HG03520 (cell line): ENCODE results near the gene RUNDC3A.
A peak's percentile ranks its signal among the peaks of the same experiment; 100 is the strongest.
"Not testable (repeated sequence)": the region's sequence is repeated elsewhere in the genome, so short reads cannot be mapped to it uniquely, and the experiment has no call there.

Experiments
- ATAC-seq: cut with Tn5 transposase; IDR thresholded peaks from one replicate; pipeline ENCODE4 v1.9.1; 2021; ENCODE audit warnings: mild to moderate bottlenecking, moderate library complexity; ENCODE audit not compliant: unreplicated experiment

Gene RUNDC3A

DNA sequence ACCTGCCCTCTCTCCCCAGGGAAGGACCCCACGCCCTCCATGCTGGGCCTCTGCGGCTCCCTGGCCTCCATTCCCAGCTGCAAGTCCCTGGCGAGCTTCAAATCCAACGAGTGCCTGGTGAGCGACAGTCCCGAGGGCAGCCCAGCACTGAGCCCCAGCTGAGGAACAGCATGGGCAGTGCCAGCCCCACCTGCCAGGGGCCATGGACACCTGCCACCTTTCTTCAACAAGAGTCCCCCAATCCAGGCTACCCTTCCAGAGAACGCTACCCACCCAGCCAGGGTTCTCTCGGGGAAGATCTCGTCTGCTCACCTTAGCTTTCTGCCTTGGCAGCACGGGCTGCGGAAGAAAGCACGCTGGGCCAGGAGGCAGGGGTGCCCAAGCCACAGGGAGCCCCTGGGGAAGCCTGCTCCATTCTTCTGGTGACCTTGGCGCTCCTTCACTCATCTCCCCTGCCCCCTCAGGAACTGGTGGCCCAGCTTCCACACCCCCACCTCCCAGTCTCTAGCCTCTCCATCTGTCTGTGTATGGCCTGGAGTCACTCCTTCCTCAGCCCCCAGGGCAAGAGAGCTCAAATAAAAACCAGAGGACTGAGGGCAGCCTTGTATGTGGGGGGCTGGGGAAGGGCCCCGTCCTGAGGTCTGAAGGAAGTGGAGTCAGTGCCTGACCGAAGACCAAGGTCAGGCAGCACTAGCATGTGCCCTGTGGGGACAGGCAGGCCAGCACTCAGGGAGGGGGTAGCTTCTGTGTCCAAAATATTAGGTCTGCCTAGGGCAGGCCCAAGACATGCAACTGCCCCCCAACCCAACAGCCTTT is 9.9 kb downstream of the RUNDC3A start:
- ATAC-seq: no peak

DNA sequence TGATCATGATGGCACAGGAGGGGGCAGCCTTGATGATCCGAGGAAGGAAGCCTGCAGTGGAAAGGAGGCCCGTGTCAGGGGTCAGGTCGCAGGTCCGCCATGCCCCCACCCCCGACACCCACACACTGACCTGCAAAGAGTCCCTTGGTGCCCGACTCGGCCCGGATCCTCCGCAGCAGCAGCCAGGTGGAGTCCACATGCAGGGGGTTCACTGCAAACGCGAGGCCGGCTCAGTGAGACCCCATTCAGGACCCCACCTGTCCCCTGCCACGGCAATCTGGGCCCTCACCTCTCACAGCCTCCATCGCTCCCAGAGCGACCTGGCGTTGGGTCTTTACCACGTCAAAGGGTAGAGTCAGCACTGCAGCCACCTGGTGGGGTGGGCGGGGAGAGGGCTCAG is 11.7 kb downstream of the RUNDC3A start:
- no peak for ATAC-seq

- ATAC-seq: no peak
Observed at GRCh38 chr17:44321246-44322120, 13.1 kb downstream of the RUNDC3A start.

DNA sequence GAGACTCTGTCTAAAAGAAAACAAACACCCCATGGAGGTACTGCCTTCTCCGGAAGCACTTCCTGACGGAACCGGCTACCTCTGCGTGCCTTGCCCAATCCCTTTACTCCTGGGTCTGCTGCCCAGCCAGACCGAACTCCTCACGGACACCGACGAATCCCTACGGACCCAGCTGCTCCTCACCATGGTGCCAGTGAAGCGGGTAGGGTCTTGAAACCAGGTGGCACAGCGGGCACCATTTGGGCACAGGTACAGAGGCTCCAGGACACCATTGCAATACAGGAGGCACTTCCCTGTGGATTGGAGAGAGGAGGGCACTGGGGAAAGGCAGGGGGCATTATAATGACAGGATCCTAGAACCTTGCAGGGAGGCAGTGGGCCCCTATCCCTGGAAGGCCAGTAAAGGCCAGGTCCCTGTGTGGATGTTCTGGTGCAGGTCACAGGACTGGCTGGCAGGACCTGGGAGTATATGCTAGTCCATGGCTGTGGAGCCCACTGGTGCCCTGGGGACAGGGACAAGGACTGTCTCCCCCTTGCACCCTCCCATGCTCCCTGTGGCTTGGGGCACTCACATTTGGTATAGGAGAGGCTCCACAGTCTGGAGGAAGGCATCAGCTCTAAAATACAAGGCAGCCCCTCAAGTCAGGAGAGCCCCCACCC is 14.0 kb downstream of the RUNDC3A start:
- ATAC-seq: no peak

- ATAC-seq: no peak
Observed at GRCh38 chr17:44323359-44324091, 15.1 kb downstream of the RUNDC3A start.

GRCh38 chr17:44324092-44324570 is 15.7 kb downstream of the RUNDC3A start:
- ATAC-seq: no peak

DNA sequence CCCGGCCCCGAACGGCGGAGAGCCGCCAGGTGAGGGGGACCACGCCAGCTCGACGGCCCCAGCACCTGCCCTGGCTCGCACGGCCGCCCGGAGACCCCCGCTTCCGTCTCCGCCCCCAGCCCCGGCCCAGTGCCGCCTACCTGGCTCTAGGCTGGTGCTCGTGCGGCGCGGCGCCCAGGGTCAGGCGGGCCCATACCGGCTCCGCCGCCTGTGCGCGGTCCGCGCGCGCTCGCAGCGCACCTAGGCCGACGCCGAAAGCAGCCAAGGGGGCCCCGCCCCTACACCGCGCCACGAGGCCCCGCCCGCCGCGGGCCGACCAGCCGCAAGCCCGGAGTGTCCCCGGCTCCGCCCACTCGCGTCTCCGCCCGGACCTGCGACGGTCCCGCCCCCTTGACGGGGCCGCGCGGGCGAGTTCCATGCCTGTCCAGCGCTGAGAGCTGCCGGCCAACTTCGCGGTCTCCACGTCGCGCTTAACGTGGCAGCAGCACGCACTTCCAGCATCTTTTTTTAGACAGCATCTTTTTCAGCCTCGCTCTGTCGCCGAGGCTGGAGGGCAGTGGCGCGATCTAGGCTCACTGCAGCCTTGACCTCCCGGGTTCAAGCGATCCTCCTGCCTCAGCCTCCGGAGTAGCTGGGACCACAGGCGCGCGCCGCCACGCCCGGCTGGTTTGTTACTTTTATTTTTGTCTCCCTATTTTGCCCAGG is 16.3 kb downstream of the RUNDC3A start, which contains the start of gene SLC25A39:
SLC25A39 (minus strand) TSS at position 253 of the 705 bp plus-strand sequence. CDS start 1,261 bp downstream, outside the sequence.
- peak; percentile 59 for ATAC-seq

DNA sequence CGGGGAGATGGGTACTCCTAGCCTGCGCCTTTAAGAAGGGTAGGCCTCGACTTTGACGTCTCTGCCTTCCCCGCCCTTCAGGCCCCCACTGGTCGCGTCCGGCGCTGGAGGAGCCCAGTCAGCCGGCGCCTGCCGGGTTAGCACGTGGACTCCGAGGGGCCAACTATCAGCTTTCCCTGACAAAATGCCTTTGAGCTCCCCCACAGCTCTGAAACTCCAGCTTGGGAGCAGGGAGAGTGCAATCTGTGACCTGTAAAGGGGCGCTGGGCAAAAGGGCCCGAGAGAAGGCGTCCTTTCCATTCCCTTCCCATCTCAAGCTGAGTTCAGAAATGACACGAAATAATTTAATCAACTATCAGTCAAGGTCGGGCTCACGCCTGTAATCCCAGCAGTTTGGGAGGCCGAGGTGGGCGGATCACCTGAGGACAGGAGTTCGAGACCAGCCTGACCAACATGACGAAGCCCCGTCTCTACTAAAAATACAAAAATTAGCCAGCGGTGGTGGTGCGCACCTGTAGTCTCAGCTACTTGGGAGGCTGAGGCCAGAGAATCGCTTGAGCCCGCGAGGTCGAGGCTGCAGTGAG is 18.6 kb downstream of the RUNDC3A start:
- peak; percentile 43 for ATAC-seq

DNA sequence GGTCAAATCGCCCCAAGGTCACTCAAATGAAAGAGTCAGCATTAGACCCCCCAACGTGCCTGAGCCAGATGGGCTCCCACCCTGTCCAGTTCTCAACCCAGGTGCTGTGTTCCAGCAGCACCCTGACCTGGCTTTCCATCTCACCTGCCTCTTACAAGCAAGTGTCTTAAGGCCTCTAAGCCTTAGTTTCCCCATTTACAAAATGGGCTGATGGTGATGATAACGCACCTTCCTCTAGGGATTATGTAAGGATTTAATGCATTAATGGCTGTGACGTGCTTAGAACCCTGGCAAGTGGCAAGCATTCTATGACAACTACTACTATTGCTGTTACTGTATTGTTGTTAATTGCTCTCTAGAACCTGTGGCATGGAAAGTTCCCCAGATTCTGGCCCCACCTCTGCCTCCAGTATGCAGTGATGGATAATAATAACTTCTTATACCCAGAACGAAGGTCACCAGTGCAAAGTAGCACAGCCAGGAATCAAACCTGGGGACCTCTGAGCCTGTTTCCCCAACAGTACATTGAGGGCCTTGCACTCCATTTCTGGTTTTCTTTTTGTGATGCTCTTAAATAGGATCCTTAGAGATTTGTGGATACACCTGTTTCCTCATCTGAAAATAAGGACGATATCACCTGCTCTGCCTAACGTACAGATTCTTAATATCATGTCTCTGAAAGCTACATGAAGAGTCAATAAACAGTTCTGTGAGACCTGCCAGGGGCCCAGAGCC is 19.5 kb downstream of the RUNDC3A start:
- ATAC-seq: no peak

DNA sequence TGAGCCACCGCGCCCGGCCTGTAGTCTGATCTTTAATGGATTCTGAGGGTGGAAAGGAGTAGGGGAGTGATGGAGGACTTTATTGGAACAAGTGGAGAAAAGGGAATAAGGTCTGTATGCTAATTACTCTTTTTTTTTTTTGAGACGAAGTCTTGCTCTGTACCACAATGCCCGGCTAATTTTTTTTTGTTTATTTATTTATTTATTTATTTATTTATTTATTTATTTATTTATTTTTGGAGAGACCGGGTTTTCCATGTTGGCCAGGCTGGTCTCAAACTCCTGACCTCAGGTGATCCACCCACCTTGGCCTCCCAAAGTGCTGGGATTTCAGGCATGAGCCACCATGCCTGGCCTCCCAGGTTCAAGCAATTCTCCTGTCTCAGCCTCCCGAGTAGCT is 21.1 kb downstream of the RUNDC3A start:
- not testable (repeated sequence) for ATAC-seq

DNA sequence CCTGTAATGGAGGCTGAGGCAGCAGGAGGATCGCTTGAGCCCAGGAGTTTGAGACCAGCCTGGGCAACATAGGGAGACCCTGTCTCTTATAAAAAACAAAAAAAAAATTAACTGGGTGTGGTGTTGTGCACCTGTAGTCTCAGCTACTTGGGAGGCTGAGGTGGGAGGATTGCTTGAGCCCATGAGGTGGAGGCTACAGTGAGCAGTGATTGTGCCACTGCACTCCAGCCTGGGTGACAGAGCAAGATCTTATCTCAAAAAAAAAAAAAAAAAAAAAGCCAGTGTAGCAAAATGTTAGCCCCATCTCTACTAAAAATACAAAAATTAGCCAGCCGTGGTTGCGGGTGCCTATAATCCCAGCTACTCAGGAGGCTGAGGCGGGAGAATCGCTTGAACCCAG is 21.9 kb downstream of the RUNDC3A start:
- ATAC-seq: not testable (repeated sequence)

GRCh38 chr17:44331249-44331760 is 22.9 kb downstream of the RUNDC3A start:
- no peak for ATAC-seq

DNA sequence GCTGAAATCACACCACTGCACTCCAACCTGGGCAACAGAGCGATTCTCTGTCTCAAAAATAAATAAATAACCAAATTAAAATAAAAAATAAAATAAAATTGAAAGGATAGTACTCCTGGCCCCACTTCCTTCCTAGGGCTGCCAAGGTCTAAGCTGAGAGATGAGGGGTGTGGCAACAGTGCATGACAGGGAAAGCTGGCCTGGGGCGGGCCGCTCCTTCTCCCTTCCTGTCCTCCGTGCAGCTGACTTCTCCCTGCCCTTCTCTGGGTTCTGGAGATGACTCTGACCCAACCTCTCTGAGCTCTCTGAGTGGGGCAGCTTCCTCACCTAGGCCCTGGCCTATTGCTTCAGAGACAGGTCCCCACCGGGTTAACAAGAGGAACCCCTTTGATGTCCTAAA is 25.0 kb downstream of the RUNDC3A start:
- ATAC-seq: no peak

- ATAC-seq: no peak
Observed at GRCh38 chr17:44334315-44334714, 25.9 kb downstream of the RUNDC3A start.

DNA sequence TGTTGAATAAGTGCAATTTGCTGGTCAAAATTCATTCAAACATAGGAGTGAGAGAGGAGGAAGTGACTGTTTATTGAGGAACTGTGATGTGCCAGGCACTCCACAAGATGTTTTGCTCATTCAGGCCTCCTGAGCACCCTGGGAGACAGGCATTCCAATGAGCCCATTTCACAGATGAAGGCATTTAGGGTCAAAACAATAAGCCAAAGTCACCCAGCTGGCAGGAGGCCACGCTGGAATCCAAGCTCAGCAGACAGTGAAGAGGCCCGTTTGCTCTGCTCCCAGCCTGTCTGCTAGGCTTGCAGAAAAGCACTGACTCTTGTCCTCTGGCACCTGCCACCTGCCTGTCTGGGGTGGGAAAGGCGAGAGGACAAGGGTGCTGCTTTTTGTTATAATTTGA is 26.3 kb downstream of the RUNDC3A start:
- no peak for ATAC-seq

GRCh38 chr17:44335564-44335963 is 27.2 kb downstream of the RUNDC3A start:
- ATAC-seq: no peak

DNA sequence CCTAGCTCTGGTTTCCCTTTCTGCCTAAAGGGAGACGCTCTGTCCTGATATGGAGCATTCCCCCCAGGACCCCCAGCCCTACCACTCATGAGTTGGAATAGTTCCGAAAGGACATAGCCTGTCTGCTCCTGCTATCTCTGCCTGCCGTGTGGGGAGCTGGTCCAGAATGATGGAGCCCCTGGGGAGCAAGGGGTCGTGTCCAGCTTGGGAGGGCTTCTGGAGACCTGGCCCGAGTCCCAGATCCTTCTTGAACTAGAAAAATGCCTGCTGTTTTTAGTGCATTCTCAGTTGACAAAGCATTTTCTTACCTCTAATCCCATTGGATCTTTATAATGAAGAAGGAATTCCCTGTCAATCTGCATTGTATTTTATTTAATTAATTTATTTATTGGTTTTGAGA is 27.6 kb downstream of the RUNDC3A start:
- no peak for ATAC-seq

- no peak for ATAC-seq
Observed at GRCh38 chr17:44338702-44339101, 30.3 kb downstream of the RUNDC3A start.

DNA sequence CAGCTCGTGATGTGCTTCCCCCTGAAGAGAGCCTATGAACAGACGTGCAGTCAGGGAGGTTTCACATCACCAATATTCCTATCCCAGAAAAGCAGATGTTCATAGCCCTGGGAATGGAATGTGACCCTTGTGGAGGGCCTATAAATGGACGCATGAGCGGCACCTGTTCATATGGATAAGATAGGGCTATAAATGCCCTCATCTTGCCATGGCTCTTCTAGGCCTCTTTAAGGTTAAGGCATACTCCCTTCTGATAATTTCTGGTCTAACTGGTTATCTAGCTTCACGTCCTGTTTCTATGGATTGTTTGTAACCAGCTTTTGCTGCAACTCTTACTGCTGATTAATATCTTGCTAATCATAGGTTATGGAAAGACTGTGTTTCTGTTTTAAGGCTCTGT is 32.2 kb downstream of the RUNDC3A start:
- ATAC-seq: not testable (repeated sequence)
